ENCODE data around the gene PSTPIP1.

The PSTPIP1 gene

DNA sequence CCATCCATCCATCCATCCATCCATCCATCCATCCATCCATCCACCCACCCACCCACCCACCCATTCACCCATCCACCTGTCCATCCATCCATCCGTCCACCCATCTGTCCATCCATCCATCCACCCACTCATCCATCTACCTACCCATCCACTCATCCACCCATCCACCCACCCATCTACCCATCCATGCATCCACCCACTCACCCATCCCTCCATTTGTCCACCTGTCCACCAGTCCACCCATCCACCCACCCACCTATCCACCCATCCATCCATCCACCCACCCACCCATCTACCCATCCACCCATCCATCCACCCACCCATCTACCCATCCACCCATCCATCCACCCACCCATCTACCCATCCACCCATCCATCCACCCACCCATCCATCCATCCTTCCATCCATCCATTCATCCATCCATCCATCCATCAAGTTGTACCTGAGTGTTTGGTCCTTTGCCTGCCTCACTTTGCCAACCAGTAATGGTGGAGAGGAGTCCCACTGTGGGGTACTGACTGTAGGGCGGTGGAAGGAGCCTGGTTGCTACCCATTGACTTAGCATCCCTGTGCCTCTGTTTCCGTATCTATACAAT, 17.3 kb downstream of the PSTPIP1 start:
- 89 to 93% methylated on average over 3 of the region's 3 CpGs for WGBS, 2 experiments

DNA sequence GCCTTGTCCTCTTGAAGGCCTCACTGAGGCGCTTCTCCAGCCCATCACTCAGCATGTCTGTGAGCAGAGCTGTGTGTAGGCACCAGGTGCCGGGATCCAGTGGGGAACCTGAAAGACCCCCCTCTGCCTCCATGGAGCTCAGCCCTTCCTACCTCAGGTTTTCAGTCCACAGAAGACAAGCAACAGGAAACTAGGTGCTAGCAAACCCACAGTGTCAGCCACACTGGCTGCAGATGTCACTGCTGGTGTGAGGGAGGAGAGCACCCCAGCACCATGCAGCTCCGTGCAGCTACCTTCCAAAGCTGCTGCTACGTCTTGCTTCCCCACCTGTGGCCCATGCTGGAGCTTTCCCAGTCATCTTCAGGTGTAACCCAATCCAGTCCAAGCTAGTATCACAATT, 17.9 kb downstream of the PSTPIP1 start:
- 67 to 69% methylated on average over 4 of the region's 4 CpGs for WGBS, 2 experiments
- H3K27me3 ChIP-seq (ENCODE audit: control insufficient read depth, insufficient read depth, low read length, poor library complexity, severe bottlenecking), result no peaks in the 10 kb centered on the region
- no peaks in the 10 kb centered on the region for H3K36me3 ChIP-seq (ENCODE audit: control insufficient read depth, insufficient read depth, low read length)

More for the DNA sequence above, 17.3 kb downstream of the PSTPIP1 start:
- Histone ChIP-seq H3K9me3 (ENCODE audit: control insufficient read depth, low read length) (no peaks in the 10 kb centered on the region), H3K27ac (ENCODE audit: insufficient read depth, low read depth, low read length, poor library complexity, severe bottlenecking) (no peak overlapping the region), H3K4me1 (ENCODE audit: control insufficient read depth, insufficient read depth, low read length) (no peaks in the 10 kb centered on the region), H3K36me3 (ENCODE audit: control insufficient read depth, insufficient read depth, low read length) (no peaks in the 10 kb centered on the region), H3K4me3 (ENCODE audit: insufficient read depth, low read depth, low read length) (no peak overlapping the region), H3K27me3 (ENCODE audit: control insufficient read depth, insufficient read depth, low read length, poor library complexity, severe bottlenecking) (no peaks in the 10 kb centered on the region)

DNA sequence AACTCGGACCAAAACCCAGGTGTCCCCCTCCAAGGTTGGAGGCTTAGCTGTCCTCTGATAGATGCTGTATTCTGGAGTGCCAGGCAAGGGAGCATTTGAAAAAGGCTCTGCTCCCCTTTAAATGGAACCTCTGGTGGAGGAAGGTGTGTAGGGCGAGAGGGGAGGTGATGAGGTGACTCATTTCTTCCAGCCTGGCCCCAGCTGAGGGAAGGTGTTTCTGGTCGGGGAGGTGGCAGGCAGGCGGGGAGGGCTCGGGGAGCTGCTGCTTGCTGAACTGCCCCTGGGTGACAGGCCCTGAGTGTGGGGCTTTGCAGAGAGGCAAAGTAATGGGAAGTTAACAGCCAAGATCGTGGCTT, 18.8 kb downstream of the PSTPIP1 start:
- no peak overlapping the region for H3K4me3 ChIP-seq (ENCODE audit: insufficient read depth, low read depth, low read length)
- no peaks in the 10 kb centered on the region for H3K9me3 ChIP-seq (ENCODE audit: control insufficient read depth, low read length)
- H3K36me3 ChIP-seq (ENCODE audit: control insufficient read depth, insufficient read depth, low read length), result no peaks in the 10 kb centered on the region
- no peaks in the 10 kb centered on the region for H3K4me1 ChIP-seq (ENCODE audit: control insufficient read depth, insufficient read depth, low read length)
- H3K27me3 ChIP-seq (ENCODE audit: control insufficient read depth, insufficient read depth, low read length, poor library complexity, severe bottlenecking), result no peaks in the 10 kb centered on the region
- H3K27ac ChIP-seq (ENCODE audit: insufficient read depth, low read depth, low read length, poor library complexity, severe bottlenecking), result no peak overlapping the region
- 82 to 89% methylated on average over 6 of the region's 6 CpGs for WGBS, 2 experiments

More for the DNA sequence above, 17.9 kb downstream of the PSTPIP1 start:
- Histone ChIP-seq H3K4me1 (ENCODE audit: control insufficient read depth, insufficient read depth, low read length) (no peaks in the 10 kb centered on the region), H3K27ac (ENCODE audit: insufficient read depth, low read depth, low read length, poor library complexity, severe bottlenecking) (no peak overlapping the region), H3K9me3 (ENCODE audit: control insufficient read depth, low read length) (no peaks in the 10 kb centered on the region), H3K4me3 (ENCODE audit: insufficient read depth, low read depth, low read length) (no peak overlapping the region)

DNA sequence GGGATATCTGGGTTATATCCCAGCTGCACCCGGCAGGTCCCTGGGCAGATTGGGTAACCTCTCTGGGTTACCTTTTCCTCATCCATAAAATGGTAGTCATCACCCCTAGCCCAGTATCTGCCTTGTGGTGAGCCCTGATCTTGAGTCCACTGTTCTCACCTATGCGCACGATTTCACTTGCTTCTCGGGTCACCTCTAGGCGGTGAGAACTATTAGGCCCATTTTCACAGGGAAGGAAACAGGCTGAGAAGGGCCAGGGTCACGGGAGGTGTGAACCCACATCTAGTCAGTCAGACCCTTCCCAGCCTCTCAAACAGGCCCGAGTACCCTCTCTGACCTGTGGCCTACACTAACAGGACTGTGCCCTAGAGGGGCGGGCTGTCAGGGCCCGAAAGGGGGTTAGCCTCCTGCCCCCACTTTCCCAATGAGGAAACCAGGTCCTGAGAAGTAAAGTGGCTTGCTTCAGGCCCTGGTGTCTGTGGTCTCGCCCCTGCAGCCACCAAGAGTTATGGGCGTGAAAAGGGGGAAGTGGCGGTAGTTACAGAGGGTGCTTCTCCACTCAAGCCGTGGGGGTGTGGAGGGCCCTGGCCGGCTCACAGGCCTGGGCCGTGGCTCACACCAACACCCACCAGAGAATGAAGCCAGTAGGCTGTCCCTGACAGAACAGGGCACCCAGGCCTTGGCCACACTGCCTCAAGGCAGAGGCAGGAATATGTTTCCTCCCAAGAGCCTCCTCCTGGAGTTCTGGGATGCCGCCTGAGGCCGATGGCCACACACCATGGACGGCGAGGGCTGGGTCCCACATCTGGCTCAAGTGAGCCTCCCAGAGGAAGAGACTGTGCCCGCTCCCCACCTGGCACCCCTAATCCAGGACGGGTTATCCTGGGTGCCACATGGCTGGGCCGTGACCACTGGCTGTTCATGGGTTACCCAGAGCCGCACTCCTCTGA, 19.5 kb downstream of the PSTPIP1 start:
- no peaks in the 10 kb centered on the region for H3K27me3 ChIP-seq (ENCODE audit: control insufficient read depth, insufficient read depth, low read length, poor library complexity, severe bottlenecking)
- no peak overlapping the region for H3K4me3 ChIP-seq (ENCODE audit: insufficient read depth, low read depth, low read length)
- H3K36me3 ChIP-seq (ENCODE audit: control insufficient read depth, insufficient read depth, low read length), result no peaks in the 10 kb centered on the region
- no peak overlapping the region for H3K27ac ChIP-seq (ENCODE audit: insufficient read depth, low read depth, low read length, poor library complexity, severe bottlenecking)
- 90% methylated on average over 23 of the region's 23 CpGs for WGBS, 2 experiments
- no peaks in the 10 kb centered on the region for H3K9me3 ChIP-seq (ENCODE audit: control insufficient read depth, low read length)
- no peaks in the 10 kb centered on the region for H3K4me1 ChIP-seq (ENCODE audit: control insufficient read depth, insufficient read depth, low read length)

DNA sequence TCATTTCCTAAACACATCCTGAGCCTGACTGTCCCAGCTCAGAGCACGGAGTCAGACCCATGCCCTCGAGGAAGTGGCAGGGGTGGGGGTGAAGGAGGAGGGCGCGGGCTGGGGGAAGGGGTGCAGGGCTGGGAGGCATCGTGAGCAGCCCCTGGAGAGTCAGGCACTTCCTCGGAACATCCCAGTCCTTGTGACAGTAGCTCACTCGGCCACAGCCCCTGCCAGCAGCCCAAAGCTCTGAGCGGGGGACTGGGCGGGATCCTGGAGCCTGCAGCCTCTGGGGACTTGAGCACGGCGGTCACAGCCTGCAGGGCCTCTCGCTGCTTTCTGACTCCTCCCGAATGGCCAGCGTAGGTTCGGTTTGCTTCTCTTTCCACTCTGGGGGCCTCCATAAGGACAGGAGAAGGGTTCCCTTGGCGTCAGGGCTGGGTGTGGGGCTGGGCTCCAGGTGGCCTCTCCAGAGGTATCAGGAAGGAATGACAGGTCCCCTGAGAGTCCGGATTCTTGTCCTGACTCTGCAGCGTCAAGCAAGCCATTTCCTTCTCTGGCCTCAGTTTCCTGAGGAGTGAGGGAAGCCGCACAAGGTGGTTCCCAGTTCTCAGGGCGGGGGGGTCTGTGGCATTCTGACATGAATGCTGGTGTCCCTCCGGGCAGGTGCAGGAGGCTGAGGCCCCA, 20.9 kb downstream of the PSTPIP1 start:
- H3K27me3 ChIP-seq (ENCODE audit: control insufficient read depth, insufficient read depth, low read length, poor library complexity, severe bottlenecking), result no peaks in the 10 kb centered on the region
- H3K9me3 ChIP-seq (ENCODE audit: control insufficient read depth, low read length), result no peaks in the 10 kb centered on the region
- WGBS, 2 experiments, result 77 to 78% methylated on average over 21 of the region's 21 CpGs
- H3K27ac ChIP-seq (ENCODE audit: insufficient read depth, low read depth, low read length, poor library complexity, severe bottlenecking), result no peak overlapping the region
- H3K4me1 ChIP-seq (ENCODE audit: control insufficient read depth, insufficient read depth, low read length), result no peaks in the 10 kb centered on the region
- no peak overlapping the region for H3K4me3 ChIP-seq (ENCODE audit: insufficient read depth, low read depth, low read length)
- H3K36me3 ChIP-seq (ENCODE audit: control insufficient read depth, insufficient read depth, low read length), result no peaks in the 10 kb centered on the region

DNA sequence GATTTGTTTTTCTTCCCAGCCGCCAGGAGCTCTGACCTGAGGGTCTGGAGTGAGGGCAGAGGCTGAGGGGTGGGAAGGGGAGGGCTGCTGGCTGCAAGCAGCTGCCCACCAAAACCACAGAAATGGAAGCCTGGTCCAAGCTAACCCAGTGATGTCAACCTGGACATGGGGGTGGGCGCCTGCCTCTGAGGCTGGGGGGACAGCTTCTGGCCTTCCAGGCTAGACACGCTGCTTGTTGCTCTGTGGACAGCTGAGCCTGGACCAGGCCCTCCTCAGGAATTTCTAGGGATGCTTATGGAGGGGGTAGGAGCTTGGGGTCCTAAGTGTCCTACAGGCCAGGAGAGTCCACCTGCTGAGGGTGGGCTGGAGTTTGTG, 21.4 kb downstream of the PSTPIP1 start:
- 84 to 94% methylated on average over 3 of the region's 3 CpGs for WGBS, 2 experiments
- Histone ChIP-seq H3K4me3 (ENCODE audit: insufficient read depth, low read depth, low read length) (no peak overlapping the region), H3K36me3 (ENCODE audit: control insufficient read depth, insufficient read depth, low read length) (no peaks in the 10 kb centered on the region), H3K27ac (ENCODE audit: insufficient read depth, low read depth, low read length, poor library complexity, severe bottlenecking) (no peak overlapping the region), H3K9me3 (ENCODE audit: control insufficient read depth, low read length) (no peaks in the 10 kb centered on the region), H3K27me3 (ENCODE audit: control insufficient read depth, insufficient read depth, low read length, poor library complexity, severe bottlenecking) (no peaks in the 10 kb centered on the region), H3K4me1 (ENCODE audit: control insufficient read depth, insufficient read depth, low read length) (no peaks in the 10 kb centered on the region)

DNA sequence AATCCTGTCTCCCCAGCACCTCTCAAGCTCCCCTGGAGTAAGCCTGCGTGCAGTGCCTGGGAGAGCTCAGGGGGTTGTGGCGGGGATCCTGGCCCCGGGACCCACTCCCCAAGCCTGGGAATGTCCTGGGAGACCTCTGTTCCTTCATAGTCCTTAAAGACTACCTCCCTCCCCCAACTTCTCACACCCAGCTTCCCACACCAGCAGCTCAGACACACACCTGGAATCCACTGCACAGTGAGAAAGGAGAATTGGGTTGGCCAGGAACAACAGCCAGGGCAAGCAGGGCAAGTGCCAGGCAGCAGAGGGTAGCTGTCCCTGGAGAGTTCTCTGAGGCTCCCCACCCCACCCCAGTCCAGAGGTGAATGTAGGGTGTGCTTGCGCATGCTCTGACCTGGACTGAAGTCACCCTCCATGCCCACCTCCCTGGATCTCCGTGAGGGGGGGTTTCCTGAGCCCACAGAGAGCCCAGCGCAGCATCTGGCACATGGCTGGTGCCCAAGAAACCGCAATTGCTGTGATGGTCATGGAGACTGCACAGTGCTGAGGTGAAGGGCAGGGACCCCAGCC, 22.2 kb downstream of the PSTPIP1 start:
- no peaks in the 10 kb centered on the region for H3K36me3 ChIP-seq (ENCODE audit: control insufficient read depth, insufficient read depth, low read length)
- no peak overlapping the region for H3K4me3 ChIP-seq (ENCODE audit: insufficient read depth, low read depth, low read length)
- no peaks in the 10 kb centered on the region for H3K4me1 ChIP-seq (ENCODE audit: control insufficient read depth, insufficient read depth, low read length)
- H3K27ac ChIP-seq (ENCODE audit: insufficient read depth, low read depth, low read length, poor library complexity, severe bottlenecking), result no peak overlapping the region
- WGBS, 2 experiments, result 95% methylated on average over 7 of the region's 7 CpGs
- no peaks in the 10 kb centered on the region for H3K9me3 ChIP-seq (ENCODE audit: control insufficient read depth, low read length)
- no peaks in the 10 kb centered on the region for H3K27me3 ChIP-seq (ENCODE audit: control insufficient read depth, insufficient read depth, low read length, poor library complexity, severe bottlenecking)

DNA sequence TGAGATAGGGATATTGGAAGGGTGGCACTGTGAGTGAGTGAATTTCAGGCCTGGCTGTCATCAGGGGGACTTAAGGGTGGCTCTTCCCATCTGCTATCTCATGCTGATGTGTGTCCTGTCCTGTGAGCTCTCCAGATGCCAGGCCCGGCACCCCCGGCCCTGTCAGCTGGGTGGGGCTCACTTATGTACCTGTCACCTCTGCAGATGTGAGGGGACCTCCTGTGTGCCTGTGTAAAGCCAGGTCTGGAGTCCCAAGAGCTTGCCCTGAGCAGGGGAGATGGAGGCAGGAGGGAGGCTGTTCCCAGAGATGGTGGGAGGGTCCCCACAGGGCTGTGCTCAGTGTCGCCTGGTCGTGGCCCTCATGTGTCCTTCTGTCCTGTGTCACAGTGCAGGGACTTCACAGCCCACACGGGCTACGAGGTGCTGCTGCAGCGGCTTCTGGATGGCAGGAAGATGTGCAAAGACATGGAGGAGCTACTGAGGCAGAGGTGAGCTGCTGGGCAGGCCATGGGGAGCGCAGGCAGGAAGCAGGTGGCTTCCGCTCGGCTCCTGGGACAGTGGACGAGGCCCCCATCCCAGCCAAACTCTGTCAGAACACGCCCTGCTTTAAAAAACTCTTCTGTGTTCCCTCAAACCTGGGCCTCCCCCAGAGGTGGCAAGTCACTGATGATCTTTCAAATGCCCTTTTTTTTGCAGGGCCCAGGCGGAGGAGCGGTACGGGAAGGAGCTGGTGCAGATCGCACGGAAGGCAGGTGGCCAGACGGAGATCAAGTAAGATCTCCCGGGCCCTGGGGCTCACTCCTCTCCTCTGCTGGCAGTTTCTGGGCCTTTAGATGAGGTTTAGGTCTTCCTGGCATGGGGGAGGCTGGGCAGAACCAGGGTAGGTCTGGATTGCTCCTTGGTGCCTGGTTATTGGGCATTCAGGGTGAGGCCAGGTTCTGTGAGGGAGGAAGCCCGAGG, 23.1 kb downstream of the PSTPIP1 start:
- H3K36me3 ChIP-seq (ENCODE audit: control insufficient read depth, insufficient read depth, low read length), result no peaks in the 10 kb centered on the region
- 93 to 95% methylated on average over 20 of the region's 20 CpGs for WGBS, 2 experiments
- H3K9me3 ChIP-seq (ENCODE audit: control insufficient read depth, low read length), result no peaks in the 10 kb centered on the region
- no peaks in the 10 kb centered on the region for H3K4me1 ChIP-seq (ENCODE audit: control insufficient read depth, insufficient read depth, low read length)
- H3K27ac ChIP-seq (ENCODE audit: insufficient read depth, low read depth, low read length, poor library complexity, severe bottlenecking), result no peak overlapping the region
- H3K27me3 ChIP-seq (ENCODE audit: control insufficient read depth, insufficient read depth, low read length, poor library complexity, severe bottlenecking), result no peaks in the 10 kb centered on the region
- no peak overlapping the region for H3K4me3 ChIP-seq (ENCODE audit: insufficient read depth, low read depth, low read length)

DNA sequence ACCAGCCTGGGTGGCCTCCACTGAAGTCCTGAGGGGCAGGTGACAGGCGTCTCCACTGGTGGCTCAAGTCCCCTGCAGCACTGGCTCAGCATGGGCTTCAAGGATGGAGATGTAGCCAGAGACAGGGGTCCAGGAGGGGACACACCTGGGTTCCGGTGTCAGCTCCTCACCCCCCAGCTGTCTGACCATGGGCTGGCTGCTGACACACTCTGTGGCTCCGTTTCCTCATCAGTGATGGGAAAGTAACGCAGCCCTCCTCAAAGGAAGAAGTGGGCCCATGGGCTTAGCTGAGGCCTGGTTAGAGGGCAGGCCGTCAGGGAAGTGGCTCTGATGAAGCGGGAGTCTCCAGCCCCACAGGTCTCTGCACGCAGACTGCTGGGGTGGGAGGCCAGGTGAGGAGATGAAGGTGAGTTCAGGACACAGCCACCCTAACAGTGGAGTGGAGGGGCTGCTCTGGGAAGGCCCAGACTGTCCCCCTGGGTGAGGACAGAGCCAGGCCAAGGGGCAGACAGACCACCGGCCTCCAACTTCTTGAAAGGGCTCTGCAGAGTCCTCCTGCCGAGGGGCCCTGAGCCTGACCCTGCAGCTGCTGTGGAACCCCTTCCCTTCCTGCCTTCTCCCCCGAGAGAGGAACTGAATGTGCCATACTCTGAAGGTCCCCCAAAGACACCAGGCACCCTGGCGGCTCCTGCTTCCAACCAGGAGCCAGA, 24.0 kb downstream of the PSTPIP1 start:
- H3K27ac ChIP-seq (ENCODE audit: insufficient read depth, low read depth, low read length, poor library complexity, severe bottlenecking), result no peak overlapping the region
- H3K36me3 ChIP-seq (ENCODE audit: control insufficient read depth, insufficient read depth, low read length), result no peaks in the 10 kb centered on the region
- WGBS, 2 experiments, result 92 to 94% methylated on average over 11 of the region's 11 CpGs
- H3K4me3 ChIP-seq (ENCODE audit: insufficient read depth, low read depth, low read length), result no peak overlapping the region
- H3K27me3 ChIP-seq (ENCODE audit: control insufficient read depth, insufficient read depth, low read length, poor library complexity, severe bottlenecking), result no peaks in the 10 kb centered on the region
- no peaks in the 10 kb centered on the region for H3K4me1 ChIP-seq (ENCODE audit: control insufficient read depth, insufficient read depth, low read length)
- H3K9me3 ChIP-seq (ENCODE audit: control insufficient read depth, low read length), result no peaks in the 10 kb centered on the region
